Endothelial cell of umbilical vein (primary cell): ENCODE measurements around the gene RASGRF2. TPM values are rescaled to one million over a fixed set of nuclear protein-coding genes. Genes with fewer than 3 reads are reported as not detected.

Experiments used
- BruUV-seq: library from RNA; stranded (reverse); fragments of 400-500 nt; replicated peaks from 2 replicates; lab custom pipeline; 2021; lab: Mats Ljungman, UMichigan
- CTCF ChIA-PET: fragments of 300-600, 350-600 bp; sonication (Branson Sonifier 250); formaldehyde crosslinking; loops from one replicate; lab custom pipeline; 2021; ENCODE audit warnings: antibody characterized with exemption, inconsistent platforms; lab: Charles Lee
- POLR2A ChIA-PET: fragments of 300-600, 350-600 bp; sonication (Branson Sonifier 250); formaldehyde crosslinking; loops from one replicate; lab custom pipeline; 2021; ENCODE audit warnings: antibody characterized with exemption, inconsistent platforms; lab: Charles Lee
- DNase-seq: peaks from one replicate; pipeline ENCODE4 v3.0.0-alpha.2; 2011; ENCODE audit warnings: low read depth, low spot score
- FAIRE-seq: peaks from 2 replicates; lab custom pipeline; 2011; peaks lifted over from hg19 to GRCh38; lab: Jason Lieb, UNC
- H2AFZ ChIP-seq: 2 replicates; pipeline ENCODE4 v1.6.0; 2012; ENCODE audit warnings: low read depth, low read length, control low read depth, inconsistent platforms
- H3K27ac ChIP-seq: 2 replicates; pipeline ENCODE4 v1.5.1; 2011; ENCODE audit warnings: low read depth, mild to moderate bottlenecking, control low read depth, low read length, moderate library complexity; ENCODE audit not compliant: insufficient read depth
- H3K27me3 ChIP-seq, 2 experiments: 2 replicates each; pipeline versions ENCODE4 v1.6.0 to v1.6.1; 2011; ENCODE audit warnings: low read length in 2 of 2, mixed read lengths in 1 of 2; ENCODE audit not compliant: control insufficient read depth in 2 of 2, insufficient read depth in 2 of 2
- H3K36me3 ChIP-seq, 2 experiments: 2 replicates in 1 of 2; 3 replicates in 1 of 2; pipeline ENCODE4 v1.5.1; 2011; ENCODE audit warnings: low read length in 2 of 2, mild to moderate bottlenecking in 1 of 2, moderate library complexity in 1 of 2; ENCODE audit not compliant: control insufficient read depth in 2 of 2, insufficient read depth in 2 of 2; ENCODE audit errors: extremely low read depth in 1 of 2
- H3K4me1 ChIP-seq: 3 replicates; pipeline ENCODE4 v1.5.1; 2011; ENCODE audit warnings: mild to moderate bottlenecking, low read length; ENCODE audit not compliant: control insufficient read depth, insufficient read depth; ENCODE audit errors: extremely low read depth
- H3K4me2 ChIP-seq: 2 replicates; pipeline ENCODE4 v1.6.1; 2011; ENCODE audit warnings: low read length, control low read depth, mixed read lengths; ENCODE audit not compliant: insufficient read depth
- H3K4me3 ChIP-seq, 3 experiments: fragments of 200-600 bp in 1 of 3; sonication (generic), shearing (Covaris generic) in 1 of 3; replicated peaks in 1 of 3; 2 replicates each; pipeline ENCODE4 v1.5.1; 2011 to 2016; ENCODE audit warnings: control low read depth in 3 of 3, low read length in 3 of 3, mild to moderate bottlenecking in 2 of 3, inconsistent platforms in 1 of 3, low read depth in 1 of 3, moderate library complexity in 1 of 3; ENCODE audit not compliant: insufficient read depth in 1 of 3
- H3K79me2 ChIP-seq: 2 replicates; pipeline ENCODE4 v1.6.0; 2012; ENCODE audit warnings: low read length, inconsistent platforms; ENCODE audit not compliant: control insufficient read depth, insufficient read depth
- H3K9ac ChIP-seq: replicated peaks from 2 replicates; pipeline ENCODE3; 2011; ENCODE audit warnings: low read length, control low read depth; ENCODE audit not compliant: insufficient read depth; ENCODE audit errors: extremely low read depth
- H3K9me1 ChIP-seq: replicated peaks from 3 replicates; pipeline ENCODE4 v1.6.0; 2011; ENCODE audit warnings: mild to moderate bottlenecking, low read length; ENCODE audit not compliant: control insufficient read depth, insufficient read depth; ENCODE audit errors: extremely low read depth
- H3K9me3 ChIP-seq: replicated peaks from 2 replicates; pipeline ENCODE4 v1.5.1; 2012; ENCODE audit warnings: low read length, inconsistent platforms; ENCODE audit not compliant: control insufficient read depth, insufficient read depth
- H4K20me1 ChIP-seq: replicated peaks from 2 replicates; pipeline ENCODE3; 2011; ENCODE audit warnings: mild to moderate bottlenecking, low read length; ENCODE audit not compliant: control insufficient read depth, insufficient read depth; ENCODE audit errors: extremely low read depth
- FOS ChIP-seq: IDR thresholded peaks from 2 replicates; pipeline ENCODE4 v1.6.1; 2011; ENCODE audit warnings: mild to moderate bottlenecking, low read length, moderate library complexity, borderline replicate concordance; ENCODE audit not compliant: insufficient read depth
- GATA2 ChIP-seq: IDR thresholded peaks from 2 replicates; pipeline ENCODE4 v1.7.0; 2011; ENCODE audit warnings: low read depth, mild to moderate bottlenecking, moderate library complexity, mixed read lengths, low read length; ENCODE audit not compliant: insufficient read length, insufficient read depth
- JUN ChIP-seq: IDR thresholded peaks from 2 replicates; pipeline ENCODE4 v1.6.1; 2011; ENCODE audit warnings: borderline replicate concordance, low read depth; ENCODE audit not compliant: insufficient read length, insufficient read depth
- MYC ChIP-seq: IDR thresholded peaks from one replicate; pipeline ENCODE4 v1.6.1; 2011; ENCODE audit warnings: mild to moderate bottlenecking, low read depth, low read length
- POLR2A ChIP-seq: IDR thresholded peaks from 2 replicates; pipeline ENCODE4 v1.6.1; 2012; ENCODE audit warnings: low read depth, mild to moderate bottlenecking, control low read depth, low read length
- POLR2AphosphoS5 ChIP-seq: IDR thresholded peaks from 2 replicates; pipeline ENCODE4 v1.6.1; 2012; ENCODE audit warnings: low read depth, mild to moderate bottlenecking, control low read depth, low read length, moderate library complexity; ENCODE audit not compliant: insufficient read depth
- dilution Hi-C: fragments of 300-500 bp; cut with MboI; formaldehyde crosslinking; loops from one replicate; pipeline ENCODE4 v1.15.0; 2019; ENCODE audit warnings: low sequenced_read_pairs; ENCODE audit not compliant: extremely low pct_ligation_motif_present
- intact Hi-C: fragments of 100-400 bp; cut with micrococcal nuclease; formaldehyde crosslinking; loops from one replicate; pipeline ENCODE4 v1.10.0; 2022
- polyA plus RNA-seq, 4 experiments: library from polyadenylated mRNA; depleted of rRNA in 3 of 4; stranded (reverse) in 3 of 4; unstranded in 1 of 4; fragments of >200 nt; gene quantifications; 2 replicates each; pipeline versions ENCODE4 v1.2.1 to v1.2.3, GENCODE V29; 2011 to 2012; ENCODE audit warnings: missing spikeins in 1 of 4
- total RNA-seq: library from RNA; stranded (reverse); gene quantifications from 2 replicates; pipeline ENCODE4 v1.2.3, GENCODE V29; 2021
- TF ChIP-seq, protein P1 (sequence below), 2 donors: IDR thresholded peaks; 1 replicate in 1 of 2; 2 replicates in 1 of 2; pipeline ENCODE4 v1.5.1; 2011; ENCODE audit warnings: low read length in 2 of 2, mild to moderate bottlenecking in 2 of 2, moderate library complexity in 2 of 2, control low read depth in 1 of 2, inconsistent platforms in 1 of 2, low read depth in 1 of 2; ENCODE audit not compliant: insufficient read depth in 1 of 2; ENCODE audit errors: extremely low read depth in 1 of 2

The RASGRF2 gene
- total and polyA plus RNA-seq, 2 donors (not counting 3 experiments of a cell fraction or from before 2014, with no cell fraction given) = 0.41 to 4.0 TPM

DNA sequence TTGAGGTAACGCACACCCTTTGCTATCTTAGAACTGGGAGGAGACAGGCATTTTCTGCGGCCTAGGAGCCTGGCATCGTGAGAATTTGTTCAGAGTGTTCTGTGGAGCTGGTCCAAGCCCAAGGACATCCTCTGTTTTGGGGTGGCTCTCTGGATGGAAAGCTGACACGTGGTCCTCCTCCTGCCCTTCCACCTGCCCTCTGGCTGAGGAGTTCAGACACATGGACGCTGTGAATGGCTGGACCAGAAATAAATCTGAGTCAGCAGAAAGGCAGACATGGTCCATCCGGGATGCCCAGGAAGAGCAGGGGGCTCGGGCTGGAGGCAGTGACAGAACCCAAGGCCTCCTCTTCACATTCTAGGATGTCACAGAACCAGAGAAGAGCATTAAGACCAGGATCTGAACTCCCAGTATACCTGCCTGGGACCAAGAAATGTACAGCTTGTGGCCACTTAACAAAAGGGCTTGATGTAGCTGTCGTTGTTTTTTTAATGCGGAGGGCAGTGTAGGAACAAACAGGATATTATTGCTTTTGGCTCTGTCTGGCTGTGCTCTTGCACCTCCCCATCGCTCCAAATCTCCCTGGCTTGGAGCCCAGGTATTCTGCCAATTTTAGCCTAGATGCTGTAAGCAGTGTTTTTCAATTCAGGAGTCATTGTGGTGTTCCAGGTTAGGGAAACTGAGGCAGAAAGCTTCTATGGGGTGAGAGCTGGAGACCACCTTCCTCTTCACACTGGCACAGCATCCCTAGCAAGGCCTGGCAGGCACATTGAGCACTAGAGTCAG lies 275.3 kb downstream of the RASGRF2 start:
- no peak overlapping the region for H2AFZ ChIP-seq
- CTCF ChIA-PET = interaction anchor here (1.1 kb wide), 1 partner anchor 73 kb away, joined by 3 read pairs; no protein-coding TSS in a partner anchor
- dilution Hi-C loops (no loop called here), intact Hi-C loops (no loop called here)
- H3K79me2 ChIP-seq = no peaks in the 10 kb centered on the region
- DNase-seq = peak; percentile 4
- no peak overlapping the region for H3K27ac ChIP-seq
- H3K4me2 ChIP-seq = no peak overlapping the region
- H3K9me1 ChIP-seq = no peaks in the 10 kb centered on the region
- TF ChIP-seq, protein P1, sequence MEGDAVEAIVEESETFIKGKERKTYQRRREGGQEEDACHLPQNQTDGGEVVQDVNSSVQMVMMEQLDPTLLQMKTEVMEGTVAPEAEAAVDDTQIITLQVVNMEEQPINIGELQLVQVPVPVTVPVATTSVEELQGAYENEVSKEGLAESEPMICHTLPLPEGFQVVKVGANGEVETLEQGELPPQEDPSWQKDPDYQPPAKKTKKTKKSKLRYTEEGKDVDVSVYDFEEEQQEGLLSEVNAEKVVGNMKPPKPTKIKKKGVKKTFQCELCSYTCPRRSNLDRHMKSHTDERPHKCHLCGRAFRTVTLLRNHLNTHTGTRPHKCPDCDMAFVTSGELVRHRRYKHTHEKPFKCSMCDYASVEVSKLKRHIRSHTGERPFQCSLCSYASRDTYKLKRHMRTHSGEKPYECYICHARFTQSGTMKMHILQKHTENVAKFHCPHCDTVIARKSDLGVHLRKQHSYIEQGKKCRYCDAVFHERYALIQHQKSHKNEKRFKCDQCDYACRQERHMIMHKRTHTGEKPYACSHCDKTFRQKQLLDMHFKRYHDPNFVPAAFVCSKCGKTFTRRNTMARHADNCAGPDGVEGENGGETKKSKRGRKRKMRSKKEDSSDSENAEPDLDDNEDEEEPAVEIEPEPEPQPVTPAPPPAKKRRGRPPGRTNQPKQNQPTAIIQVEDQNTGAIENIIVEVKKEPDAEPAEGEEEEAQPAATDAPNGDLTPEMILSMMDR (IDR thresholded peaks at IDR 0.05; ENCODE audit: extremely low read depth in 1 of 2, insufficient read depth in 1 of 2, low read depth in 1 of 2, low read length in 2 of 2) = no peak
- TF ChIP-seq JUN = no peak
- no peak for TF ChIP-seq FOS
- no peak for TF ChIP-seq POLR2AphosphoS5
- no peak for TF ChIP-seq POLR2A
- no peak for TF ChIP-seq MYC
- no peak for TF ChIP-seq GATA2
- no peak overlapping the region for H3K4me3 ChIP-seq
- BruUV-seq = no TSS peak
- H3K27me3 ChIP-seq = no peaks in the 10 kb centered on the region
- H3K9me3 ChIP-seq = no peaks in the 10 kb centered on the region
- POLR2A ChIA-PET = no interaction called here
- H4K20me1 ChIP-seq = no peaks in the 10 kb centered on the region
- H3K36me3 ChIP-seq = no peaks in the 10 kb centered on the region
- no peak overlapping the region for H3K9ac ChIP-seq
- no peak for FAIRE-seq
- no peaks in the 10 kb centered on the region for H3K4me1 ChIP-seq
